H1 (cell line): ENCODE measurements around the gene ST3GAL3. TPM values are rescaled to one million over a fixed set of nuclear protein-coding genes. Genes with fewer than 3 reads are reported as not detected.

ENCODE experiments used
- RAD21 ChIP-seq, 2 experiments: IDR thresholded peaks in 1 of 2; conservative IDR thresholded peaks in 1 of 2; 2 replicates each; pipeline ENCODE4 v1.6.1; 2011; ENCODE audit warnings: low read depth in 2 of 2, low read length in 2 of 2, improper control_type of control experiment in 1 of 2, inconsistent platforms in 1 of 2, mild to moderate bottlenecking in 1 of 2, moderate library complexity in 1 of 2
- polyA plus RNA-seq, 7 experiments: library from polyadenylated mRNA; depleted of rRNA in 3 of 7; stranded (reverse) in 5 of 7; unstranded in 2 of 7; fragments of >200 nt in 5 of 7; fragments of 200-250 nt in 2 of 7; gene quantifications; 1 replicate in 5 of 7; 2 replicates in 1 of 7; 4 replicates in 1 of 7; pipeline versions ENCODE4 v1.2.1 to v1.2.3, GENCODE V29; 2011 to 2013; ENCODE audit warnings: missing spikeins in 2 of 7, mixed read lengths in 2 of 7
- total RNA-seq: library from RNA; stranded (reverse); fragmentation: NEBNext Ultra II Directional; extraction: Animal tissue kit (Norgen Biotek cat#: 25700); gene quantifications from 2 replicates; pipeline ENCODE4 v1.2.1, GENCODE V29; 2021

ST3GAL3 gene
- total and polyA plus RNA-seq, 2 of the 8 experiments (the other 6 are each of a cell fraction or from before 2014, with no cell fraction given) = 6.8 to 7.0 TPM

DNA sequence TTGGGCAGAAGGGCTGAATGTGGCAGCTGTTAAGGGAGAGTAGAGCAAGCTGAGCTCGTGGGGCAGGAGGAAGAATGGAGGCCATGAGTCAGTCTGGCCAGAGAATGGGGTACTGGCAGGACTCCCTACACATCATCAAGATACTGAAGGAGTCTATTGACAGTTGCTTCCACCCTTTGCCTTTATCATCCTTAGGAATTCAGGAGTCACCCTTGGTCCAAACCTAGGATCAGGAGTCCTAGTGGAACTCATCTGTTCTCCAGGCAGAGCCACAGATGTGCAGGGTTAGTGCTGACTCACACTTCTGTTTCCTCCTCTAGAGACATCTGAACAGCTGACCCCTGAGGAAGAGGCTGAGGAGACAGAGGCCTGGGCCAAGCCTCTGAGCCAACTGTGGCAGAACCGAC, 18.7 kb upstream of the ST3GAL3 start (continued):
- TF ChIP-seq RAD21 (IDR thresholded peaks at IDR 0.05 in 1 of 2, conservative IDR thresholded peaks at IDR 0.05 in 1 of 2; ENCODE audit: low read depth in 2 of 2, low read length in 2 of 2) = no peak
